Activated CD8-positive, alpha-beta T cell treated with anti-CD3 and anti-CD28 coated beads, Interleukin-2, amount 10 ng/mL, durations not matched to agents 7 days and 5 days (primary cell): ENCODE results near the gene OARD1. TPM values are rescaled to one million over a fixed set of nuclear protein-coding genes. Genes with fewer than 3 reads are reported as not detected.
A peak's percentile ranks its signal among the peaks of the same experiment; 100 is the strongest.

Experiments
- ATAC-seq: fragments of 150-1000 bp; cut with Tn5 transposase; one replicate; pipeline ENCODE4 v1.10.0; 2021; ENCODE audit warnings: moderate library complexity
- CTCF ChIA-PET: fragments of 350-600 bp; sonication (Branson Sonifier 250); formaldehyde crosslinking; loops from one replicate; lab custom pipeline; 2021; ENCODE audit warnings: antibody characterized with exemption; lab: Charles Lee
- POLR2A ChIA-PET: fragments of 350-600 bp; sonication (Branson Sonifier 250); formaldehyde crosslinking; loops from one replicate; lab custom pipeline; 2021; ENCODE audit warnings: antibody characterized with exemption; lab: Charles Lee
- DNase-seq: peaks from one replicate; pipeline ENCODE4 v3.0.0-alpha.2; 2020
- H3K27ac Mint-ChIP-seq: one replicate; pipeline ENCODE4 v1.8.0; 2021; ENCODE audit warnings: mild to moderate bottlenecking, mixed read lengths
- H3K27me3 Mint-ChIP-seq: one replicate; pipeline ENCODE4 v1.8.0; 2021; ENCODE audit warnings: low read depth, mixed read lengths
- H3K36me3 Mint-ChIP-seq: one replicate; pipeline ENCODE4 v1.8.0; 2021; ENCODE audit warnings: low read depth, mixed read lengths
- H3K4me1 Mint-ChIP-seq: one replicate; pipeline ENCODE4 v1.8.0; 2021; ENCODE audit warnings: low read depth, mixed read lengths
- H3K4me3 Mint-ChIP-seq: one replicate; pipeline ENCODE4 v1.8.0; 2021; ENCODE audit warnings: mild to moderate bottlenecking, mixed read lengths
- H3K9me3 Mint-ChIP-seq: one replicate; pipeline ENCODE4 v1.8.0; 2022; ENCODE audit warnings: mixed read lengths; ENCODE audit not compliant: insufficient read depth
- total RNA-seq, 2 experiments: library from RNA; stranded (reverse); gene quantifications; one replicate each; pipeline ENCODE4 v1.2.3, GENCODE V29; 2021

The OARD1 gene
- total RNA-seq, 2 experiments from 2014 or later: 30.2 to 31.9 TPM

- Mint-ChIP-seq H3K9me3 (no peaks in the 10 kb centered on the region), H3K27me3 (no peaks in the 10 kb centered on the region), H3K27ac (no peak overlapping the region), H3K4me3 (no peak overlapping the region), H3K4me1 (peaks cover 8% of the 10 kb centered on the region), H3K36me3 (peaks cover 15% of the 10 kb centered on the region)
- CTCF ChIA-PET: interaction anchor here (0.8 to 2.6 kb wide), 9 partner anchors 10 to 125 kb away, joined by 3 to 29 read pairs (median 5); partner anchors contain the start of genes NFYA, OARD1 and UNC5CL
- DNase-seq (no peak), ATAC-seq (no peak)
- POLR2A ChIA-PET: interaction anchor here (0.6 to 1.1 kb wide), 2 partner anchors 13 to 91 kb away, joined by 4 to 5 read pairs; partner anchors contain the start of genes NFYA and OARD1
Observed at GRCh38 chr6:41059556-41059955, 12.6 kb downstream of the OARD1 start.

- peaks cover 8% of the 10 kb centered on the region for H3K4me1 Mint-ChIP-seq
Observed at GRCh38 chr6:41058783-41059181, 13.4 kb downstream of the OARD1 start.

GRCh38 chr6:41056768-41057490, 15.2 kb downstream of the OARD1 start:
- Mint-ChIP-seq H3K36me3 (peaks cover 9% of the 10 kb centered on the region), H3K4me3 (no peak overlapping the region), H3K9me3 (no peaks in the 10 kb centered on the region), H3K27ac (no peak overlapping the region), H3K4me1 (peaks cover 17% of the 10 kb centered on the region), H3K27me3 (no peaks in the 10 kb centered on the region)
- ChIA-PET CTCF (interaction anchor here (1.5 to 3.6 kb wide), 7 partner anchors 12 to 125 kb away, joined by 5 to 25 read pairs (median 9); partner anchors contain the start of gene UNC5CL), POLR2A (interaction anchor here (0.7 to 2.4 kb wide), 3 partner anchors 10 to 29 kb away, joined by 3 to 10 read pairs (median 3); no protein-coding TSS in a partner anchor)
- DNase-seq: no peak
- ATAC-seq: no peak

More at GRCh38 chr6:41058783-41059181, 13.4 kb downstream of the OARD1 start:
- ChIA-PET CTCF (interaction anchor here (0.8 to 2.6 kb wide), 10 partner anchors 10 to 126 kb away, joined by 3 to 29 read pairs (median 4); partner anchors contain the start of genes NFYA, OARD1 and UNC5CL), POLR2A (interaction anchor here (1.1 kb wide), 1 partner anchor 14 kb away, joined by 5 read pairs; the partner anchor contains the start of genes NFYA and OARD1)
- H3K27ac Mint-ChIP-seq: no peak overlapping the region
- no peak overlapping the region for H3K4me3 Mint-ChIP-seq
- ATAC-seq: no peak
- no peaks in the 10 kb centered on the region for H3K27me3 Mint-ChIP-seq
- no peaks in the 10 kb centered on the region for H3K9me3 Mint-ChIP-seq
- DNase-seq: no peak
- H3K36me3 Mint-ChIP-seq: peaks cover 10% of the 10 kb centered on the region

GRCh38 chr6:41055149-41055548, 17.0 kb downstream of the OARD1 start:
- ATAC-seq (no peak), DNase-seq (no peak)
- H3K27me3 Mint-ChIP-seq: no peaks in the 10 kb centered on the region
- H3K36me3 Mint-ChIP-seq: peaks cover 8% of the 10 kb centered on the region
- H3K4me3 Mint-ChIP-seq: no peak overlapping the region
- H3K27ac Mint-ChIP-seq: no peak overlapping the region
- ChIA-PET CTCF (interaction anchor here (0.6 to 3.6 kb wide), 6 partner anchors 11 to 233 kb away, joined by 3 to 25 read pairs (median 10); partner anchors contain the start of gene UNC5CL), POLR2A (interaction anchor here (2.4 kb wide), 1 partner anchor 27 kb away, joined by 10 read pairs; no protein-coding TSS in a partner anchor)
- no peaks in the 10 kb centered on the region for H3K9me3 Mint-ChIP-seq
- H3K4me1 Mint-ChIP-seq: peaks cover 25% of the 10 kb centered on the region

- POLR2A ChIA-PET: interaction anchor here (1.2 to 2.4 kb wide), 2 partner anchors 17 to 27 kb away, joined by 5 to 10 read pairs; no protein-coding TSS in a partner anchor
- no peaks in the 10 kb centered on the region for H3K27me3 Mint-ChIP-seq
- ATAC-seq (no peak), DNase-seq (no peak)
- H3K4me1 Mint-ChIP-seq: peaks cover 25% of the 10 kb centered on the region
- no peaks in the 10 kb centered on the region for H3K9me3 Mint-ChIP-seq
- peaks cover 8% of the 10 kb centered on the region for H3K36me3 Mint-ChIP-seq
- no peak overlapping the region for H3K27ac Mint-ChIP-seq
- H3K4me3 Mint-ChIP-seq: no peak overlapping the region
- CTCF ChIA-PET: interaction anchor here (0.6 to 3.6 kb wide), 6 partner anchors 10 to 232 kb away, joined by 3 to 25 read pairs (median 10); partner anchors contain the start of gene UNC5CL
Observed at GRCh38 chr6:41054511-41054910, 17.6 kb downstream of the OARD1 start.

GRCh38 chr6:41053041-41053440, 19.1 kb downstream of the OARD1 start, which contains the start of gene APOBEC2:
APOBEC2 (plus strand) TSS chr6:41053202; CDS start chr6:41053348, 146 bp downstream.
- Mint-ChIP-seq H3K27me3 (no peaks in the 10 kb centered on the region), H3K4me1 (peaks cover 21% of the 10 kb centered on the region), H3K36me3 (peaks cover 8% of the 10 kb centered on the region), H3K27ac (peak within 1 kb of the TSS; percentile 89), H3K4me3 (no peak within 1 kb of the TSS), H3K9me3 (no peaks in the 10 kb centered on the region)
- ChIA-PET POLR2A (interaction anchor here (0.7 to 1.3 kb wide), 4 partner anchors 11 to 25 kb away, joined by 3 to 5 read pairs (median 4); partner anchors contain the start of gene TSPO2), CTCF (interaction anchor here (0.9 to 5.7 kb wide), 6 partner anchors 8 to 129 kb away, joined by 4 to 35 read pairs (median 6); partner anchors contain the start of gene UNC5CL)
- DNase-seq (no peak), ATAC-seq (no peak)

- Mint-ChIP-seq H3K27ac (peak overlapping the region; percentile 89), H3K36me3 (peaks cover 8% of the 10 kb centered on the region), H3K4me3 (no peak overlapping the region), H3K27me3 (no peaks in the 10 kb centered on the region), H3K4me1 (peaks cover 21% of the 10 kb centered on the region), H3K9me3 (no peaks in the 10 kb centered on the region)
- POLR2A ChIA-PET: interaction anchor here (0.6 to 1.3 kb wide), 2 partner anchors 24 to 134 kb away, joined by 3 to 4 read pairs; no protein-coding TSS in a partner anchor
- CTCF ChIA-PET: interaction anchor here (1.0 to 5.7 kb wide), 6 partner anchors 12 to 131 kb away, joined by 3 to 35 read pairs (median 6); partner anchors contain the start of gene UNC5CL
- DNase-seq: no peak
- ATAC-seq: peak; percentile 75
Observed at GRCh38 chr6:41051873-41052272, 20.3 kb downstream of the OARD1 start.

- POLR2A ChIA-PET: no interaction called here
Observed at GRCh38 chr6:41050536-41050935, 21.6 kb downstream of the OARD1 start.

GRCh38 chr6:41049955-41050354, 22.2 kb downstream of the OARD1 start:
- CTCF ChIA-PET: interaction anchor here (0.7 to 5.7 kb wide), 3 partner anchors 10 to 22 kb away, joined by 3 to 35 read pairs (median 6); partner anchors contain the start of gene UNC5CL
- POLR2A ChIA-PET: interaction anchor here (2.0 kb wide), 1 partner anchor 22 kb away, joined by 5 read pairs; no protein-coding TSS in a partner anchor
- Mint-ChIP-seq H3K27me3 (no peaks in the 10 kb centered on the region), H3K27ac (no peak overlapping the region), H3K9me3 (no peaks in the 10 kb centered on the region), H3K4me3 (no peak overlapping the region), H3K36me3 (peaks cover 8% of the 10 kb centered on the region), H3K4me1 (peaks cover 19% of the 10 kb centered on the region)
- DNase-seq (no peak), ATAC-seq (no peak)

More at GRCh38 chr6:41050536-41050935, 21.6 kb downstream of the OARD1 start:
- Mint-ChIP-seq H3K9me3 (no peaks in the 10 kb centered on the region), H3K27me3 (no peaks in the 10 kb centered on the region), H3K36me3 (peaks cover 8% of the 10 kb centered on the region), H3K27ac (no peak overlapping the region), H3K4me1 (peaks cover 19% of the 10 kb centered on the region), H3K4me3 (no peak overlapping the region)
- DNase-seq (no peak), ATAC-seq (no peak)
- CTCF ChIA-PET: interaction anchor here (1.7 to 5.7 kb wide), 2 partner anchors 11 to 22 kb away, joined by 6 to 35 read pairs; partner anchors contain the start of gene UNC5CL

GRCh38 chr6:41049521-41049920, 22.6 kb downstream of the OARD1 start:
- no peak overlapping the region for H3K4me3 Mint-ChIP-seq
- peaks cover 8% of the 10 kb centered on the region for H3K36me3 Mint-ChIP-seq
- POLR2A ChIA-PET: interaction anchor here (1.5 to 2.0 kb wide), 2 partner anchors 22 kb away, joined by 4 to 5 read pairs; no protein-coding TSS in a partner anchor
- DNase-seq (no peak), ATAC-seq (no peak)
- CTCF ChIA-PET: interaction anchor here (0.7 to 5.7 kb wide), 3 partner anchors 10 to 21 kb away, joined by 3 to 35 read pairs (median 6); partner anchors contain the start of gene UNC5CL
- no peaks in the 10 kb centered on the region for H3K27me3 Mint-ChIP-seq
- H3K27ac Mint-ChIP-seq: no peak overlapping the region
- H3K4me1 Mint-ChIP-seq: peaks cover 17% of the 10 kb centered on the region
- no peaks in the 10 kb centered on the region for H3K9me3 Mint-ChIP-seq
